Mucosa of descending colon (tissue), 3 donors: Measurements from ENCODE around the gene ALX4. TPM values are rescaled to one million over a fixed set of nuclear protein-coding genes. Genes with fewer than 3 reads are reported as not detected.

Experiments used
- ATAC-seq: fragments of 200-7000 bp; cut with Tn5 transposase; one replicate; pipeline ENCODE4 v1.9.1; 2020; ENCODE audit warnings: mild to moderate bottlenecking, moderate library complexity
- DNase-seq, 3 donors: peaks; one replicate each; pipeline ENCODE4 v3.0.0-alpha.2; 2020
- H3K36me3 ChIP-seq: fragments of 200-600 bp; one replicate; pipeline ENCODE4 v1.8.0; 2021; ENCODE audit warnings: low read depth, mild to moderate bottlenecking
- H3K4me1 ChIP-seq: fragments of 200-600 bp; one replicate; pipeline ENCODE4 v1.8.0; 2021; ENCODE audit warnings: low read depth, mild to moderate bottlenecking
- H3K4me3 ChIP-seq: fragments of 200-600 bp; one replicate; pipeline ENCODE4 v1.8.0; 2021; ENCODE audit warnings: mild to moderate bottlenecking
- H3K9me3 ChIP-seq: fragments of 200-600 bp; one replicate; pipeline ENCODE4 v1.8.0; 2021; ENCODE audit warnings: mild to moderate bottlenecking
- CTCF ChIP-seq: fragments of 200-600 bp; IDR thresholded peaks from one replicate; pipeline ENCODE4 v1.8.0; 2022; ENCODE audit warnings: antibody characterized with exemption, mild to moderate bottlenecking
- intact Hi-C, 2 donors: fragments of 100-400 bp; cut with DNase I in 1 of 2; cut with micrococcal nuclease in 1 of 2; formaldehyde crosslinking; loops; one replicate each; pipeline versions ENCODE4 v1.11.0 to v1.11.1; 2022; cut with DNase I, micrococcal nuclease
- total RNA-seq, 3 donors: library from RNA; stranded (reverse); fragmentation: NEBNext Ultra II Directional in 2 of 3; extraction: Animal tissue kit (Norgen Biotek cat#: 25700) in 2 of 3; gene quantifications; one replicate each; pipeline versions ENCODE4 v1.2.1 to v1.2.4, GENCODE V29; 2021 to 2023
- donor health status: DM: no; HTN: no; CAD: no; lungs with moderate emphysema.
- donor health status: DM: no; HTN: no; CAD: no.
- donor health status: DM: no; HTN: yes; CAD: no.

Gene ALX4
- total RNA-seq, 3 donors from 2014 or later = not detected

GRCh38 chr11:44310206-44310462 is 195 bp upstream of the ALX4 start:
- TF ChIP-seq CTCF = no peak
- intact Hi-C loops = no loop called here
- DNase-seq = no peak
- H3K4me3 ChIP-seq = no peak overlapping the region
- ATAC-seq = no peak
- H3K4me1 ChIP-seq = peaks cover 17% of the 10 kb centered on the region
- H3K9me3 ChIP-seq = no peaks in the 10 kb centered on the region
- no peaks in the 10 kb centered on the region for H3K36me3 ChIP-seq

GRCh38 chr11:44308923-44309477 is 939 bp downstream of the ALX4 start:
- Histone ChIP-seq H3K9me3 (no peaks in the 10 kb centered on the region), H3K4me3 (no peak overlapping the region), H3K4me1 (peaks cover 26% of the 10 kb centered on the region), H3K36me3 (no peaks in the 10 kb centered on the region)
- DNase-seq (no peak), ATAC-seq (no peak)
- TF ChIP-seq CTCF = no peak
- intact Hi-C loops = no loop called here

GRCh38 chr11:44308256-44308922 is 1.6 kb downstream of the ALX4 start:
- DNase-seq (no peak), ATAC-seq (no peak)
- Histone ChIP-seq H3K9me3 (no peaks in the 10 kb centered on the region), H3K4me3 (no peak overlapping the region), H3K36me3 (no peaks in the 10 kb centered on the region), H3K4me1 (peaks cover 26% of the 10 kb centered on the region)
- TF ChIP-seq CTCF = no peak
- intact Hi-C loops = no loop called here

GRCh38 chr11:44307340-44308099 is 2.4 kb downstream of the ALX4 start:
- no peak overlapping the region for H3K4me3 ChIP-seq
- intact Hi-C loops = no loop called here
- TF ChIP-seq CTCF = no peak

GRCh38 chr11:44306918-44307244 is 3.1 kb downstream of the ALX4 start:
- intact Hi-C loops = no loop called here
- Histone ChIP-seq H3K4me3 (no peak overlapping the region), H3K9me3 (no peaks in the 10 kb centered on the region), H3K4me1 (peaks cover 26% of the 10 kb centered on the region), H3K36me3 (no peaks in the 10 kb centered on the region)
- no peak for TF ChIP-seq CTCF
- ATAC-seq (no peak), DNase-seq (no peak)

More at GRCh38 chr11:44307340-44308099, 2.4 kb downstream of the ALX4 start:
- H3K36me3 ChIP-seq = no peaks in the 10 kb centered on the region
- ATAC-seq = no peak
- no peak for DNase-seq
- peaks cover 26% of the 10 kb centered on the region for H3K4me1 ChIP-seq
- H3K9me3 ChIP-seq = no peaks in the 10 kb centered on the region
